GM18526 (cell line): Measurements from ENCODE around the gene E4F1.

Source experiments
- POLR2A ChIP-seq: IDR thresholded peaks from 3 replicates; pipeline ENCODE4 v1.6.1; 2011; ENCODE audit not compliant: insufficient read length; ENCODE audit errors: extremely low read depth

Gene E4F1

GRCh38 chr16:2238838-2239675 lies 15.7 kb downstream of the E4F1 start:
- no peak for TF ChIP-seq POLR2A

GRCh38 chr16:2242598-2242997 lies 19.2 kb downstream of the E4F1 start:
- no peak for TF ChIP-seq POLR2A

GRCh38 chr16:2243031-2243528 lies 19.7 kb downstream of the E4F1 start:
- no peak for TF ChIP-seq POLR2A

GRCh38 chr16:2243781-2244180 lies 20.4 kb downstream of the E4F1 start:
- TF ChIP-seq POLR2A = no peak

- TF ChIP-seq POLR2A = no peak
Measured at GRCh38 chr16:2244301-2244700, 20.9 kb downstream of the E4F1 start.

GRCh38 chr16:2244926-2245795 lies 21.8 kb downstream of the E4F1 start:
- TF ChIP-seq POLR2A = no peak

GRCh38 chr16:2246301-2246885 lies 23.0 kb downstream of the E4F1 start:
- TF ChIP-seq POLR2A = no peak

- no peak for TF ChIP-seq POLR2A
Measured at GRCh38 chr16:2250652-2251295, 27.4 kb downstream of the E4F1 start.

- TF ChIP-seq POLR2A = peak; percentile 86
Measured at GRCh38 chr16:2251296-2252111, 28.1 kb downstream of the E4F1 start, which contains the start of gene ECI1. Gene ECI1, minus strand, starts transcription at chr16:2251587. Its CDS starts 21 bp downstream, at chr16:2251566.

GRCh38 chr16:2252806-2253148 lies 29.4 kb downstream of the E4F1 start:
- TF ChIP-seq POLR2A = no peak

- TF ChIP-seq POLR2A = no peak
Measured at GRCh38 chr16:2253293-2253692, 29.9 kb downstream of the E4F1 start.

GRCh38 chr16:2256531-2257140 lies 33.2 kb downstream of the E4F1 start:
- TF ChIP-seq POLR2A = no peak

GRCh38 chr16:2257726-2258125 lies 34.3 kb downstream of the E4F1 start:
- TF ChIP-seq POLR2A = no peak

GRCh38 chr16:2260250-2260649 lies 36.9 kb downstream of the E4F1 start:
- TF ChIP-seq POLR2A = no peak
